Left ventricle myocardium inferior (tissue), 1 donor: ENCODE measurements around the gene INPP4A. TPM values are rescaled to one million over a fixed set of nuclear protein-coding genes. Genes with fewer than 3 reads are reported as not detected.

Experiments used
- DNase-seq: peaks from one replicate; pipeline ENCODE4 v3.0.0-alpha.2; 2020
- H3K27ac ChIP-seq: fragments of 200-600 bp; replicated peaks from 2 replicates; pipeline ENCODE4 v1.8.0; 2021
- H3K27me3 ChIP-seq: fragments of 200-600 bp; 2 replicates; pipeline ENCODE4 v1.8.0; 2021; ENCODE audit warnings: low read depth
- H3K36me3 ChIP-seq: fragments of 200-600 bp; 2 replicates; pipeline ENCODE4 v1.8.0; 2021
- H3K4me1 ChIP-seq: fragments of 200-600 bp; 2 replicates; pipeline ENCODE4 v1.8.0; 2021
- H3K4me3 ChIP-seq: fragments of 200-600 bp; 2 replicates; pipeline ENCODE4 v1.8.0; 2021; ENCODE audit warnings: mild to moderate bottlenecking, moderate library complexity
- H3K9me3 ChIP-seq: fragments of 200-600 bp; replicated peaks from 2 replicates; pipeline ENCODE4 v1.8.0; 2021
- intact Hi-C: fragments of 100-400 bp; cut with micrococcal nuclease; formaldehyde crosslinking; loops from one replicate; pipeline ENCODE4 v1.11.0; 2022
- total RNA-seq: library from RNA; stranded (reverse); fragmentation: NEBNext Ultra II Directional; extraction: Animal tissue kit (Norgen Biotek cat#: 25700); gene quantifications from one replicate; pipeline ENCODE4 v1.2.1, GENCODE V29; 2021
- TF ChIP-seq, protein P1 (sequence below): fragments of 200-600 bp; IDR thresholded peaks from 2 replicates; pipeline ENCODE4 v1.8.0; 2021; ENCODE audit warnings: antibody characterized with exemption, mild to moderate bottlenecking, borderline replicate concordance
- donor health status: DM: no; HTN: yes; CAD: no; lungs with severe emphysema.

INPP4A gene
- total RNA-seq, 1 donor from 2014 or later = 20.8 TPM

DNA sequence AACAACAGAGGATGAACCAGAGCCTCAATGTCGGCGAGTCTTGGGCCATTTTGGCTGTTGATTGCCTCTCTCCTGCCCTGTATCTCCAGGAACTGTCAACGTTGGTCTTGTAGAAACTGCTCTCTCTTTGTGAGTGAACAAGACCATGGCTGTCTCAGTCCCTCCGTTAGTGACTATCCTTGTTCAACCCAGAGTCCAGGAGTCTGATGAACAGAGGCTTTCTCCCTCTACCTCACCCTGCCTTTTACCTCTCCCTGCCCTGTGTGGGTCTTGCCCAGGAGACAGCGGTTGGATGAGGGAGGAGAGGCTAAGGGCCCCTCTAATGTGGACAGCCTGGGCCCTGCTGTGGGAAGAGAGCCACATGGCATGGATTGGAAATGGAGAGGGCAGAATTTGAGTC is 32.8 kb downstream of the INPP4A start:
- Histone ChIP-seq H3K4me1 (peaks cover 85% of the 10 kb centered on the region), H3K4me3 (no peak overlapping the region), H3K27ac (no peak overlapping the region), H3K9me3 (no peaks in the 10 kb centered on the region), H3K36me3 (no peaks in the 10 kb centered on the region), H3K27me3 (no peaks in the 10 kb centered on the region)
- TF ChIP-seq, protein P1, sequence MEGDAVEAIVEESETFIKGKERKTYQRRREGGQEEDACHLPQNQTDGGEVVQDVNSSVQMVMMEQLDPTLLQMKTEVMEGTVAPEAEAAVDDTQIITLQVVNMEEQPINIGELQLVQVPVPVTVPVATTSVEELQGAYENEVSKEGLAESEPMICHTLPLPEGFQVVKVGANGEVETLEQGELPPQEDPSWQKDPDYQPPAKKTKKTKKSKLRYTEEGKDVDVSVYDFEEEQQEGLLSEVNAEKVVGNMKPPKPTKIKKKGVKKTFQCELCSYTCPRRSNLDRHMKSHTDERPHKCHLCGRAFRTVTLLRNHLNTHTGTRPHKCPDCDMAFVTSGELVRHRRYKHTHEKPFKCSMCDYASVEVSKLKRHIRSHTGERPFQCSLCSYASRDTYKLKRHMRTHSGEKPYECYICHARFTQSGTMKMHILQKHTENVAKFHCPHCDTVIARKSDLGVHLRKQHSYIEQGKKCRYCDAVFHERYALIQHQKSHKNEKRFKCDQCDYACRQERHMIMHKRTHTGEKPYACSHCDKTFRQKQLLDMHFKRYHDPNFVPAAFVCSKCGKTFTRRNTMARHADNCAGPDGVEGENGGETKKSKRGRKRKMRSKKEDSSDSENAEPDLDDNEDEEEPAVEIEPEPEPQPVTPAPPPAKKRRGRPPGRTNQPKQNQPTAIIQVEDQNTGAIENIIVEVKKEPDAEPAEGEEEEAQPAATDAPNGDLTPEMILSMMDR = no peak
- no peak for DNase-seq
- intact Hi-C loops = no loop called here

DNA sequence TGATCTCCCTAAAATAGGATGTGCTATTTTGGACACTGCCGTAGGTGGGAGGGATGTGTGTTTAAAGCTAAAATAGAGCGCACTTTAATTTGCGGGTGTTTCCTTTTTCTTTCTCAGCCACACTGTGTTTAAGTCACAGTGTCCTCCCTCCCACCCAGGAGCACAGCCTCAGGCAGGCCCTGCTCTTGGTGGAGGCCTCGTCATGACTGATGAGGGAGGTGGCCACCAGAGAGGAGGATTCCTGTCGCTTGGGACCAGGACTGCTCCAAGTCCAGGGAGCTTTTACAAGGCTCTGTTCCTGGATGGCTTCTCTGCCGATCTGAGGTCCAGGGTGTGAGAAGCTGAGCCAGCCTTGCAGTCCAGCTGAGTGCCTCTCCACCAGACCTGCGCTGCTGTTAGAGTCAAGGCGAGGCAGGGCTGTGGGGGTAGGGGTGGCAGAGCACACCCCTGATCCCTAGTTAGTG is 33.5 kb downstream of the INPP4A start:
- Histone ChIP-seq H3K4me1 (peaks cover 88% of the 10 kb centered on the region), H3K9me3 (no peaks in the 10 kb centered on the region), H3K36me3 (no peaks in the 10 kb centered on the region), H3K27me3 (no peaks in the 10 kb centered on the region), H3K27ac (no peak overlapping the region), H3K4me3 (no peak overlapping the region)
- intact Hi-C loops = no loop called here
- TF ChIP-seq, protein P1 = no peak
- no peak for DNase-seq

DNA sequence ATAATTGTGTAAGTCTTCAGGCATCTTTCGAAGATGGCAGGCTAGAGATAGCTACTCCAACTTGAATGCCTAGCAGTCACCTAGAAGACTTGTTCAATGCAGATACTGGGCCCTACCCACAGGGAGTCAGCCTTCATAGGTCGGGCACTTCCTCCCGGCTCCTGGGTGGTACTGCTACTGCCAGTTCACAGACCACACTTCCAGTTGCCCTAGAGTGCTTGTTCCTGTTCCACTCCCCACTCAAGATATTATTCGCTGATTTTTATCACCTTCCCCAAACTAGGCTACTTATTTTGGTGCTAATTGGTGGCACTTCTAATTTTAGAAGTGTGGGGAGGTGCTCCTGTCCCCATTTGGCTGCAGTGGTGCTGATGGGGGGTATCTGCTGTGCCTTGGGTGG is 34.2 kb downstream of the INPP4A start:
- Histone ChIP-seq H3K9me3 (no peaks in the 10 kb centered on the region), H3K27ac (no peak overlapping the region), H3K4me3 (no peak overlapping the region), H3K36me3 (no peaks in the 10 kb centered on the region), H3K4me1 (peaks cover 95% of the 10 kb centered on the region), H3K27me3 (no peaks in the 10 kb centered on the region)
- intact Hi-C loops = no loop called here
- TF ChIP-seq, protein P1 = no peak
- no peak for DNase-seq

DNA sequence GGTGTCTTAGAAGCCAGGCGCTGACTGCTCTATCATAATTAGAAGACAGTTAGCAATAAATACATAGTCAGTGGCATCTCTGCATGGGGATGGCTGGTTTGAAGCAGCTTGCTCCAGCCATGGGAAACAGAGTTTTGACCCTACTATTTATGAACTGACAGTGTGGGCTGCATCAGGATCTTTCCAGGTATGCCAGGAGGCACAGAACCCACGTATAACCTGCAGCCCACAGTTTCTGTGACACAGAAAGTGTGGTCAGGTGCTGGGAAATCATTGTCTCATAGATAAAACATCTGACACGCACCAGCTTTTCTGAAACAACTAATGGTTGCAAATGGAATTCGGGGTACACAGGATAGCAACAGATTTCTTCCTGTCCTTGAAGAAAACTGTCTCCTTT is 34.7 kb downstream of the INPP4A start:
- Histone ChIP-seq H3K9me3 (no peaks in the 10 kb centered on the region), H3K27me3 (no peaks in the 10 kb centered on the region), H3K27ac (peak overlapping the region; percentile 52), H3K4me3 (no peak overlapping the region), H3K36me3 (no peaks in the 10 kb centered on the region), H3K4me1 (peaks cover 95% of the 10 kb centered on the region)
- no peak for DNase-seq
- TF ChIP-seq, protein P1 = no peak
- intact Hi-C loops = no loop called here

DNA sequence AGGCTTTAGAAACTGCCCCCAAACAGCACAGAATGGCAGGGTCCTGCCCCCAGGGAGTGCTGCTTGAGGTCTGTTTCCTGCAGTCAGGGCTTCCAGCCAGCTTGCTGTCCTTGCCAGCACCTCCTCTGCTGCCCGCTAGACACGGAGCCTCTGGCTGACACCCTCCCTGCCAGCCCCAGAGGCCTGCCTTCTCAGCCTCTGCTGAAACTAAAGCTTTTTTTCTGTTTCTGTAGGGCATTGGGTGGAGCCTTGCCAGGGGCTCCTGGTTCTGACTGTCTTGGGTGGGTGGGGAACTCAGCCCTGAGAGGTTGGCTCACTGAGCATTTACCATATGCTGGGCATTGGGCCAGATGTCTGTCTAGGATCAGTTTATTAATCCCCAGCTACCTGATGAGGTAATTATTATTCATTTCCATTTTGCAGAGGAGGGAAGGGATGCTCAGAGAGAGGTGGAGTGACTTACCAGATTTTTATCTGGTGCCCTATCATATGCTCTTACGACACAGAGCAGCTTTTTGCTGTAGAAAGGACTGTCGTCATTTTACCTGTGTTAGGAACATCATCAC is 35.4 kb downstream of the INPP4A start:
- TF ChIP-seq, protein P1 = no peak
- Histone ChIP-seq H3K9me3 (no peaks in the 10 kb centered on the region), H3K4me3 (no peak overlapping the region), H3K27ac (peak overlapping the region; percentile 52), H3K36me3 (no peaks in the 10 kb centered on the region), H3K27me3 (no peaks in the 10 kb centered on the region), H3K4me1 (peaks cover 93% of the 10 kb centered on the region)
- DNase-seq = peak; percentile 70
- intact Hi-C loops = no loop called here
